Liver (tissue), 3 donors: ENCODE measurements around the gene TMEM120B.

Experiments
- FOXA1 ChIP-seq: IDR thresholded peaks from 2 replicates; pipeline ENCODE4 v1.6.1; 2016; ENCODE audit warnings: antibody characterized with exemption
- HNF4A ChIP-seq, 2 donors: conservative IDR thresholded peaks; 2 replicates each; pipeline ENCODE4 v1.6.1; 2016; ENCODE audit warnings: antibody characterized with exemption in 2 of 2, mild to moderate bottlenecking in 2 of 2
- JUND ChIP-seq, 2 donors: IDR thresholded peaks; 2 replicates each; pipeline ENCODE4 v1.6.1; 2016; ENCODE audit warnings: antibody characterized with exemption in 2 of 2
- RAD21 ChIP-seq, 2 donors: IDR thresholded peaks; 2 replicates each; pipeline ENCODE4 v1.6.1; 2016; ENCODE audit warnings: antibody characterized with exemption in 2 of 2, mild to moderate bottlenecking in 2 of 2
- REST ChIP-seq: IDR thresholded peaks from 2 replicates; pipeline ENCODE4 v1.6.1; 2016; ENCODE audit warnings: antibody characterized with exemption, mild to moderate bottlenecking
- SP1 ChIP-seq: IDR thresholded peaks from 2 replicates; pipeline ENCODE4 v1.6.1; 2018; ENCODE audit warnings: antibody characterized with exemption, mild to moderate bottlenecking
- TAF1 ChIP-seq: conservative IDR thresholded peaks from 2 replicates; pipeline ENCODE4 v1.6.1; 2016; ENCODE audit warnings: antibody characterized with exemption, mild to moderate bottlenecking
- YY1 ChIP-seq: IDR thresholded peaks from 2 replicates; pipeline ENCODE4 v1.6.1; 2016; ENCODE audit warnings: antibody characterized with exemption, mild to moderate bottlenecking
- TF ChIP-seq, protein P1 (sequence below): fragments of 150-350 bp; IDR thresholded peaks from 2 replicates; pipeline ENCODE4 v1.5.1; 2017; ENCODE audit warnings: improper control_type of control experiment, low read depth, low read length; ENCODE audit not compliant: missing input control
- TF ChIP-seq, protein P2 (sequence below): IDR thresholded peaks from 2 replicates; pipeline ENCODE4 v1.6.1; 2016; ENCODE audit warnings: antibody characterized with exemption
- TF ChIP-seq, protein P3 (sequence below): IDR thresholded peaks from 2 replicates; pipeline ENCODE4 v1.6.1; 2016; ENCODE audit warnings: antibody characterized with exemption
- TF ChIP-seq, protein P4 (sequence below): IDR thresholded peaks from 2 replicates; pipeline ENCODE4 v1.6.1; 2016; ENCODE audit warnings: antibody characterized with exemption
- donor health status: healthy.
- donor health status: healthy.

- TF ChIP-seq, protein P1, sequence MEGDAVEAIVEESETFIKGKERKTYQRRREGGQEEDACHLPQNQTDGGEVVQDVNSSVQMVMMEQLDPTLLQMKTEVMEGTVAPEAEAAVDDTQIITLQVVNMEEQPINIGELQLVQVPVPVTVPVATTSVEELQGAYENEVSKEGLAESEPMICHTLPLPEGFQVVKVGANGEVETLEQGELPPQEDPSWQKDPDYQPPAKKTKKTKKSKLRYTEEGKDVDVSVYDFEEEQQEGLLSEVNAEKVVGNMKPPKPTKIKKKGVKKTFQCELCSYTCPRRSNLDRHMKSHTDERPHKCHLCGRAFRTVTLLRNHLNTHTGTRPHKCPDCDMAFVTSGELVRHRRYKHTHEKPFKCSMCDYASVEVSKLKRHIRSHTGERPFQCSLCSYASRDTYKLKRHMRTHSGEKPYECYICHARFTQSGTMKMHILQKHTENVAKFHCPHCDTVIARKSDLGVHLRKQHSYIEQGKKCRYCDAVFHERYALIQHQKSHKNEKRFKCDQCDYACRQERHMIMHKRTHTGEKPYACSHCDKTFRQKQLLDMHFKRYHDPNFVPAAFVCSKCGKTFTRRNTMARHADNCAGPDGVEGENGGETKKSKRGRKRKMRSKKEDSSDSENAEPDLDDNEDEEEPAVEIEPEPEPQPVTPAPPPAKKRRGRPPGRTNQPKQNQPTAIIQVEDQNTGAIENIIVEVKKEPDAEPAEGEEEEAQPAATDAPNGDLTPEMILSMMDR = no peak
- TF ChIP-seq JUND (IDR thresholded peaks at IDR 0.05) (no peak), RAD21 (IDR thresholded peaks at IDR 0.05) (no peak), YY1 (no peak), REST (no peak), FOXA1 (no peak), TAF1 (no peak), SP1 (no peak), HNF4A (conservative IDR thresholded peaks at IDR 0.05) (no peak)
- TF ChIP-seq, protein P2, sequence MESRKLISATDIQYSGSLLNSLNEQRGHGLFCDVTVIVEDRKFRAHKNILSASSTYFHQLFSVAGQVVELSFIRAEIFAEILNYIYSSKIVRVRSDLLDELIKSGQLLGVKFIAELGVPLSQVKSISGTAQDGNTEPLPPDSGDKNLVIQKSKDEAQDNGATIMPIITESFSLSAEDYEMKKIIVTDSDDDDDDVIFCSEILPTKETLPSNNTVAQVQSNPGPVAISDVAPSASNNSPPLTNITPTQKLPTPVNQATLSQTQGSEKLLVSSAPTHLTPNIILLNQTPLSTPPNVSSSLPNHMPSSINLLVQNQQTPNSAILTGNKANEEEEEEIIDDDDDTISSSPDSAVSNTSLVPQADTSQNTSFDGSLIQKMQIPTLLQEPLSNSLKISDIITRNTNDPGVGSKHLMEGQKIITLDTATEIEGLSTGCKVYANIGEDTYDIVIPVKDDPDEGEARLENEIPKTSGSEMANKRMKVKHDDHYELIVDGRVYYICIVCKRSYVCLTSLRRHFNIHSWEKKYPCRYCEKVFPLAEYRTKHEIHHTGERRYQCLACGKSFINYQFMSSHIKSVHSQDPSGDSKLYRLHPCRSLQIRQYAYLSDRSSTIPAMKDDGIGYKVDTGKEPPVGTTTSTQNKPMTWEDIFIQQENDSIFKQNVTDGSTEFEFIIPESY = no peak
- TF ChIP-seq, protein P3, sequence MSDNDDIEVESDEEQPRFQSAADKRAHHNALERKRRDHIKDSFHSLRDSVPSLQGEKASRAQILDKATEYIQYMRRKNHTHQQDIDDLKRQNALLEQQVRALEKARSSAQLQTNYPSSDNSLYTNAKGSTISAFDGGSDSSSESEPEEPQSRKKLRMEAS = no peak
- TF ChIP-seq, protein P4, sequence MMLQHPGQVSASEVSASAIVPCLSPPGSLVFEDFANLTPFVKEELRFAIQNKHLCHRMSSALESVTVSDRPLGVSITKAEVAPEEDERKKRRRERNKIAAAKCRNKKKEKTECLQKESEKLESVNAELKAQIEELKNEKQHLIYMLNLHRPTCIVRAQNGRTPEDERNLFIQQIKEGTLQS = no peak
Measured at GRCh38 chr12:121791671-121792551, 79.4 kb downstream of the TMEM120B start.
